CD4-positive, alpha-beta memory T cell (primary cell): ENCODE results near the gene MOGAT3. TPM values are rescaled to one million over a fixed set of nuclear protein-coding genes. Genes with fewer than 3 reads are reported as not detected.

Source experiments
- CTCF ChIA-PET: fragments of 350-600 bp; sonication (Branson Sonifier 250); formaldehyde crosslinking; loops from one replicate; lab custom pipeline; 2021; ENCODE audit warnings: inconsistent platforms; ENCODE audit not compliant: partially characterized antibody; lab: Charles Lee
- POLR2A ChIA-PET: fragments of 350-600 bp; sonication (Branson Sonifier 250); formaldehyde crosslinking; loops from one replicate; lab custom pipeline; 2021; ENCODE audit not compliant: partially characterized antibody; lab: Charles Lee
- DNase-seq, 5 donors: peaks; one replicate each; pipeline versions ENCODE4 v3.0.0 to v3.0.0-alpha.2; 2020 to 2022; ENCODE audit warnings: mixed read lengths in 1 of 5
- H3K27ac ChIP-seq: one replicate; pipeline ENCODE4 v1.7.0; 2013; ENCODE audit warnings: low read depth, low read length
- H3K27me3 ChIP-seq: 2 replicates; pipeline ENCODE4 v1.7.0; 2013; ENCODE audit warnings: mild to moderate bottlenecking, low read length, moderate library complexity; ENCODE audit not compliant: insufficient read depth
- H3K36me3 ChIP-seq: 2 replicates; pipeline ENCODE4 v1.7.0; 2013; ENCODE audit warnings: mild to moderate bottlenecking, low read length, moderate library complexity; ENCODE audit not compliant: insufficient read depth
- H3K4me1 ChIP-seq: 2 replicates; pipeline ENCODE4 v1.7.0; 2013; ENCODE audit warnings: mild to moderate bottlenecking, low read length, moderate library complexity; ENCODE audit not compliant: insufficient read depth
- H3K4me3 ChIP-seq, 2 donors: one replicate each; pipeline ENCODE4 v1.7.0; 2013; ENCODE audit warnings: low read length in 2 of 2, mild to moderate bottlenecking in 1 of 2
- H3K9me3 ChIP-seq, 2 donors: one replicate each; pipeline ENCODE4 v1.7.0; 2013; ENCODE audit warnings: low read length in 2 of 2, control low read depth in 1 of 2; ENCODE audit not compliant: control insufficient read depth in 1 of 2
- H3K27ac Mint-ChIP-seq, 7 donors: one replicate each; pipeline ENCODE4 v1.8.0; 2020 to 2021; ENCODE audit warnings: mixed read lengths in 7 of 7, mild to moderate bottlenecking in 6 of 7, inconsistent platforms in 3 of 7, moderate library complexity in 3 of 7
- H3K27me3 Mint-ChIP-seq, 2 donors: one replicate each; pipeline ENCODE4 v1.8.0; 2020 to 2021; ENCODE audit warnings: mixed read lengths in 2 of 2
- H3K36me3 Mint-ChIP-seq, 2 donors: one replicate each; pipeline ENCODE4 v1.8.0; 2020 to 2021; ENCODE audit warnings: mixed read lengths in 2 of 2, inconsistent platforms in 1 of 2, mild to moderate bottlenecking in 1 of 2
- H3K4me1 Mint-ChIP-seq, 4 donors: one replicate each; pipeline ENCODE4 v1.8.0; 2020 to 2021; ENCODE audit warnings: mixed read lengths in 4 of 4, mild to moderate bottlenecking in 1 of 4
- H3K4me3 Mint-ChIP-seq, 8 donors: one replicate each; pipeline ENCODE4 v1.8.0; 2020 to 2021; ENCODE audit warnings: mixed read lengths in 8 of 8, mild to moderate bottlenecking in 7 of 8, moderate library complexity in 6 of 8, inconsistent platforms in 3 of 8
- H3K9me3 Mint-ChIP-seq, 8 donors: one replicate each; pipeline ENCODE4 v1.8.0; 2020 to 2021; ENCODE audit warnings: mixed read lengths in 8 of 8, mild to moderate bottlenecking in 5 of 8, inconsistent platforms in 3 of 8, moderate library complexity in 1 of 8
- intact Hi-C: fragments of 100-400 bp; cut with micrococcal nuclease; formaldehyde crosslinking; loops from one replicate; pipeline ENCODE4 v1.15.1; 2023
- polyA plus RNA-seq, 2 donors: library from polyadenylated mRNA; unstranded; fragments of 300-500 nt; fragmentation: Illumina TruSeq; gene quantifications; one replicate each; pipeline ENCODE4 v1.2.3, GENCODE V29; 2021
- total RNA-seq, 2 experiments: library from RNA; stranded (reverse); gene quantifications; one replicate each; pipeline ENCODE4 v1.2.3, GENCODE V29; 2021

The MOGAT3 gene
- total and polyA plus RNA-seq, 4 experiments from 2014 or later, result not detected

DNA sequence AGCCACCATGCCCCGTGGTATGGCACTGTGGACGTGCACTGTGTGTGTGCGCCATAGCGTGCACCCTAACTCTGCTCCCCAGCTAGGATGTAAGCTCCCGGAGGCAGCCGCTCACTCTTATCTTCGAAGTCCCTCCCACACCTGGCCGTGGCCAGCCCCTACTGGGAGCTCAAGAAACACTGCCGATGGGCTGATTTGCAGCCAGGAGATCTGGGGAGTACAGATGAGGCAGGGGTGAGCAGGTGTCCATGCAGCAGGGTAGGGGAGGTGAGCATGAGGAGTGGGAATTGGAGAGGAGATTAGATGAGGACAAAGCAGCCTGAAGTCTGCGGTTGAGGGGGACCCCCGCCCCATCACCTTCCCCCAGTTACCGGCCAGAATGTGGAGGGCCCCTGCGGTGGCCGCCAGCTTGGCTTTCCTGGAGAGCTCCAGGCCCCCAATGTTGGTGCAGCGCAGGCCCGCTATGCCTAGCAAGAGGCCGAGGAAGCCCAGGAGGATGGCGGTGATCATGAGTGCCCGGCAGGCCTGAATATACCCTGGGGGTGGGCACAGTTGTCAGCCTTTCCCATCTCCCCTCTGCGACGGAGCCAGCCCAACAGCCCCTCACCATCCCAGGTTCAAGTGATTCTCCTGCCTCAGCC is 33.2 kb upstream of the MOGAT3 start:
- DNase-seq, result no peak
- ChIA-PET CTCF (interaction anchor here (1.8 to 2.9 kb wide), 2 partner anchors 10 to 48 kb away, joined by 4 to 24 read pairs; partner anchors contain the start of gene FIS1), POLR2A (interaction anchor here (2.8 kb wide), 1 partner anchor 18 kb away, joined by 7 read pairs; no protein-coding TSS in a partner anchor)
- Histone ChIP-seq H3K27ac (no peak overlapping the region), H3K4me1 (no peaks in the 10 kb centered on the region), H3K27me3 (no peaks in the 10 kb centered on the region), H3K36me3 (peaks cover 15% of the 10 kb centered on the region), H3K9me3 (no peaks in the 10 kb centered on the region), H3K4me3 (no peak overlapping the region)
- Mint-ChIP-seq H3K4me3 (no peak overlapping the region), H3K27me3 (no peaks in the 10 kb centered on the region), H3K27ac (peak overlapping the region in 1 of 7 donors; percentile 22), H3K9me3 (peaks cover 0 to 2% (median 0%) of the 10 kb centered on the region in 8 donors), H3K36me3 (peaks cover 8 to 25% of the 10 kb centered on the region in 2 donors), H3K4me1 (peaks cover 0 to 4% (median 2%) of the 10 kb centered on the region in 4 donors)
- intact Hi-C loops, result no loop called here

DNA sequence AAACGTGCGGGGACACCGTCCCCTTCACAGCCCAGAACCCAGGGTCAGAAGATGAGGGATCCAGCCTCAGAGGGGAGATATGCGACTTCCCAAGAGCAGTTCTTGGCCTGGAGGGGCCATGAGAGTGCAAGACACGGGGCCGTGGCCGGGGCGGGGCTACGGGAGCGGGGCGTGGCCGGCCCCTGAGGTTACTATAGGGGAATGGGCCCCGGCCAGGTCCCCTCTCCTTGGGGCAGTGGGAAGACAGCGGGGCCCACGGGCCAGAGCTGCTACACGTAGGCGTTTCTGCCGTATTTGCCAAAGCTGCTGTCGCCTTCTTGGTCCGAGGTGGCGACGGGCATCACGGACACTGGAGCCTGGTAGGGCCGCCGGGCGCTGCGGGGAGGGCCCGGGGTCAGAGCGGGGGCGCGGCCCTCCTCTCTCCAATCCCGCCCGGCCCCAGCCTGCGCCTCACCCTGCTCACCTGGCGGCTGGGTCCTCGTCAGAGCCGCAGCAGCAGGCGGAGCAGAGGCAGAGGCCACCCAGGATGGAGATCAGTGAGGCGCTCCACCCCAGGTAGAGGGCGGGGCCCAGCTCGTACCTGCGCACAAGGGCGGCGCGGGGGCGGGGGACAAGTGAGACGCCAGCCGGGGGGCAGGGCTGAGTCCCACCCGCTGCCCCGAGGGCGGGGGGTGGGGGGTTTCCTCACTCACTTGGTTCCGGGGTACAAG is 31.5 kb upstream of the MOGAT3 start:
- DNase-seq, result no peak
- Histone ChIP-seq H3K4me3 (no peak overlapping the region), H3K27ac (no peak overlapping the region), H3K27me3 (no peaks in the 10 kb centered on the region), H3K4me1 (no peaks in the 10 kb centered on the region), H3K9me3 (no peaks in the 10 kb centered on the region), H3K36me3 (peaks cover 6% of the 10 kb centered on the region)
- CTCF ChIA-PET, result interaction anchor here (1.0 kb wide), 1 partner anchor 12 kb away, joined by 4 read pairs; no protein-coding TSS in a partner anchor
- intact Hi-C loops, result no loop called here
- Mint-ChIP-seq H3K4me3 (no peak overlapping the region), H3K36me3 (peaks cover 4 to 31% of the 10 kb centered on the region in 2 donors), H3K27me3 (no peaks in the 10 kb centered on the region), H3K4me1 (peaks cover 0 to 4% (median 1%) of the 10 kb centered on the region in 4 donors), H3K27ac (peak overlapping the region in 1 of 7 donors; percentile 42), H3K9me3 (peaks cover 0 to 2% (median 0%) of the 10 kb centered on the region in 8 donors)
- POLR2A ChIA-PET, result interaction anchor here (2.8 kb wide), 1 partner anchor 20 kb away, joined by 7 read pairs; no protein-coding TSS in a partner anchor

DNA sequence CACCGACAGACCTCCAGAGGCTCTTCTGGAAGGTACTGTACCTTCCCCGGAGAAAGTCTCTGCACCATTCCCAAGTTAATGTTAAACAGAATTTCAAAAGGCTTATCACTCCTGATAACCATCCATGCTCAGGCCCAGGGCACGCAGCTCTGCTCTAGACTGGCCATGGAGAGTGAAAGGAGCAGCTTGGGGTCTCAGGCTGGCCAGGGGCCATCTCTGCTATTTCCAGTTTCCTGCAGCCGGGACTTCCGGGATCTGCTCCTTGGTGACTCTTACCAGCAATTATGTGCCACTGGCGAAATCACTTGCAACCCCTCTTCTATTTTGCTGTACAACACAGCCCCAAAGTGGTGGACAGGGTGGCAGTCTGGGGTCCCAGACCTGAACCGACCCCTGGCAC is 30.8 kb upstream of the MOGAT3 start:
- no peaks in the 10 kb centered on the region for H3K9me3 ChIP-seq
- H3K27me3 Mint-ChIP-seq, result no peaks in the 10 kb centered on the region
- CTCF ChIA-PET, result interaction anchor here (1.4 kb wide), 1 partner anchor 13 kb away, joined by 6 read pairs; the partner anchor contains the start of gene FIS1

DNA sequence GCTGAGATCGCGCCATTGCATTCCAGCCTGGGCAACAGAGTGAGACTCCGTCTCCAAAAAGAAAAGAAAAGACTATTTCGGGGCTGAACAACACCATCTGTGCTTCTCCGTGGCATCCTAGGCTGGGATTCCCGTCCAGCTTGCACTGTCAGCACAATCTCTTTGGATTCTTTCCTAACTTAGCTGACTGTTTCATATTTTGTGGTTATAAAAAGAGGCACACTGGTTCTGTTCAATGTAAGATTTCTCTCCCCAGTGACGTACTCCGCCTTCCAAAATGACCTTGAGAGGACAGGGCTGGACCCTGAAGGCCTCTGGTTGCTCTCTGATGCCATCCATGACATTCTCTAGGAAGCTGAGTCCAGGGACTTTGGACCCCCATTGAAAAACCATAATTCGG is 25.9 kb upstream of the MOGAT3 start:
- no peak overlapping the region for H3K4me3 ChIP-seq
- intact Hi-C loops, result no loop called here
- Mint-ChIP-seq H3K4me1 (peaks cover 0 to 5% (median 4%) of the 10 kb centered on the region in 4 donors), H3K27ac (no peak overlapping the region), H3K36me3 (peaks cover 12 to 48% of the 10 kb centered on the region in 2 donors), H3K9me3 (peaks cover 0 to 2% (median 0%) of the 10 kb centered on the region in 8 donors), H3K27me3 (no peaks in the 10 kb centered on the region), H3K4me3 (no peak overlapping the region)
- DNase-seq, result no peak
- POLR2A ChIA-PET, result interaction anchor here (0.7 to 1.8 kb wide), 4 partner anchors 9 to 19 kb away, joined by 3 to 7 read pairs (median 5); partner anchors contain the start of genes CLDN15, PLOD3 and ZNHIT1
- peaks cover 22% of the 10 kb centered on the region for H3K36me3 ChIP-seq
- no peaks in the 10 kb centered on the region for H3K9me3 ChIP-seq
- H3K27ac ChIP-seq, result no peak overlapping the region
- CTCF ChIA-PET, result interaction anchor here (0.8 kb wide), 1 partner anchor 64 kb away, joined by 4 read pairs; no protein-coding TSS in a partner anchor
- no peaks in the 10 kb centered on the region for H3K4me1 ChIP-seq
- no peaks in the 10 kb centered on the region for H3K27me3 ChIP-seq

More for the DNA sequence above, 30.8 kb upstream of the MOGAT3 start:
- Histone ChIP-seq H3K4me1 (no peaks in the 10 kb centered on the region), H3K27ac (no peak overlapping the region), H3K36me3 (peaks cover 3% of the 10 kb centered on the region), H3K27me3 (no peaks in the 10 kb centered on the region), H3K4me3 (no peak overlapping the region)
- peaks cover 4 to 34% of the 10 kb centered on the region in 2 donors for H3K36me3 Mint-ChIP-seq
- no peak for DNase-seq
- POLR2A ChIA-PET, result interaction anchor here (2.8 kb wide), 1 partner anchor 14 kb away, joined by 8 read pairs; the partner anchor contains the start of genes PLOD3 and ZNHIT1
- intact Hi-C loops, result no loop called here
- H3K27ac Mint-ChIP-seq, result peak overlapping the region in 2 of 7 donors; percentile 37 to 47
- peaks cover 0 to 2% (median 0%) of the 10 kb centered on the region in 8 donors for H3K9me3 Mint-ChIP-seq
- no peak overlapping the region for H3K4me3 Mint-ChIP-seq
- H3K4me1 Mint-ChIP-seq, result peaks cover 0 to 4% (median 1%) of the 10 kb centered on the region in 4 donors

DNA sequence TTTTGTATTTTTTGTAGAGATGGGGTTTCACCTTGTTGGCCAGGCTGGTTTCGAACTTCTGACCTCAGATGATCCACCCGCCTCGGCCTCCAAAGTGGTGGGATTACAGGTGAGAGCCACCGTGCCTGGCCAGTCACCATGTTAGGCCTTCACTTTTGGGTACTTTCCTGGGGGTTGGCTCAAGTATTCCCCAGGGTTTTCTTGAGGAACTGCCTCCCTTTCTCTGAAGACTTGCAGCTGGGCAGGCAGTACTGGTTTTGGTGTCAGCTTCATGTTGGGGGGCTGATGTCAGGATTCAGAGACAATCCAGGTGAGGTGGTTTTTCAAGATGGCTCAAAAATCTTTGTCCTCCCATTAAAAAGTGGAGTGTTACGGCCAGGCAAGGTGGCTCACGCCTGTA is 24.8 kb upstream of the MOGAT3 start:
- Histone ChIP-seq H3K9me3 (no peaks in the 10 kb centered on the region), H3K4me3 (no peak overlapping the region), H3K4me1 (no peaks in the 10 kb centered on the region), H3K36me3 (peaks cover 22% of the 10 kb centered on the region), H3K27me3 (no peaks in the 10 kb centered on the region), H3K27ac (no peak overlapping the region)
- no peaks in the 10 kb centered on the region for H3K27me3 Mint-ChIP-seq
- no peak overlapping the region for H3K27ac Mint-ChIP-seq
- H3K36me3 Mint-ChIP-seq, result peaks cover 10 to 46% of the 10 kb centered on the region in 2 donors
- intact Hi-C loops, result no loop called here
- no peak overlapping the region for H3K4me3 Mint-ChIP-seq
- DNase-seq, result no peak
- peaks cover 0 to 9% (median 3%) of the 10 kb centered on the region in 4 donors for H3K4me1 Mint-ChIP-seq
- H3K9me3 Mint-ChIP-seq, result no peaks in the 10 kb centered on the region
- POLR2A ChIA-PET, result interaction anchor here (1.2 to 1.8 kb wide), 2 partner anchors 12 to 18 kb away, joined by 4 to 7 read pairs; partner anchors contain the start of gene CLDN15
- CTCF ChIA-PET, result interaction anchor here (1.1 to 1.7 kb wide), 5 partner anchors 12 to 82 kb away, joined by 3 to 8 read pairs (median 4); partner anchors contain the start of gene CLDN15

DNA sequence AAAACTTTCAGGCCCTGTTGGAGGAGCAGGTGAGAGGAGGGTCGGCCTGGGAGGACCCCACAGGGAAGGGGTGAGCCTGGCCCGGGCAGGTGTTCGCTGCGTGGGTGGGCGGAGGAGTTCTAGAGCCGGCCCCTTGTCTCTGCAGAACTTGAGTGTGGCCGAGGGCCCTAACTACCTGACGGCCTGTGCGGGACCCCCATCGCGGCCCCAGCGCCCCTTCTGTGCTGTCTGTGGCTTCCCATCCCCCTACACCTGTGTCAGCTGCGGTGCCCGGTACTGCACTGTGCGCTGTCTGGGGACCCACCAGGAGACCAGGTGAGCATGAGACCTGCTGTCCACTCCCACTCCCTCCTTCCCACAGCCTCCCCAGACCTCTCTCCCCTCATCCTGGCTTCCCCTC is 22.7 kb upstream of the MOGAT3 start:
- H3K4me3 ChIP-seq, result no peak overlapping the region
- H3K4me3 Mint-ChIP-seq, result no peak overlapping the region
- H3K27me3 Mint-ChIP-seq, result no peaks in the 10 kb centered on the region
- DNase-seq, result no peak
- H3K36me3 ChIP-seq, result peaks cover 22% of the 10 kb centered on the region
- H3K4me1 ChIP-seq, result peaks cover 19% of the 10 kb centered on the region
- peaks cover 7 to 41% of the 10 kb centered on the region in 2 donors for H3K36me3 Mint-ChIP-seq
- intact Hi-C loops, result no loop called here
- ChIA-PET POLR2A (interaction anchor here (1.7 kb wide), 1 partner anchor 21 kb away, joined by 7 read pairs; the partner anchor contains the start of gene FIS1), CTCF (interaction anchor here (2.3 kb wide), 1 partner anchor 20 kb away, joined by 12 read pairs; the partner anchor contains the start of gene FIS1)
- peaks cover 9 to 29% (median 17%) of the 10 kb centered on the region in 4 donors for H3K4me1 Mint-ChIP-seq
- H3K27ac Mint-ChIP-seq, result no peak overlapping the region
- no peaks in the 10 kb centered on the region for H3K9me3 Mint-ChIP-seq
- no peaks in the 10 kb centered on the region for H3K27me3 ChIP-seq
- no peak overlapping the region for H3K27ac ChIP-seq
- H3K9me3 ChIP-seq, result no peaks in the 10 kb centered on the region
